GM21786 (cell line): ENCODE results near the gene PRKAR1A.
"Not testable (repeated sequence)": the region's sequence is repeated elsewhere in the genome, so short reads cannot be mapped to it uniquely, and the experiment has no call there.

Experiments used
- ATAC-seq: cut with Tn5 transposase; IDR thresholded peaks from one replicate; pipeline ENCODE4 v1.9.1; 2021; ENCODE audit not compliant: unreplicated experiment

The PRKAR1A gene

GRCh38 chr17:68512247-68512959 lies at the start of gene PRKAR1A:
TSS of gene PRKAR1A (plus strand) at chr17:68512430. CDS start at chr17:68515400, 2,970 bp downstream.
- ATAC-seq: peak; percentile 86

- ATAC-seq: no peak
Observed at GRCh38 chr17:68463211-68464019, 48.8 kb upstream of the PRKAR1A start.

- no peak for ATAC-seq
Observed at GRCh38 chr17:68468334-68468733, 43.9 kb upstream of the PRKAR1A start.

GRCh38 chr17:68468788-68469187 lies 43.4 kb upstream of the PRKAR1A start:
- ATAC-seq: no peak

- no peak for ATAC-seq
Observed at GRCh38 chr17:68470961-68471360, 41.3 kb upstream of the PRKAR1A start.

- no peak for ATAC-seq
Observed at GRCh38 chr17:68480885-68481284, 31.3 kb upstream of the PRKAR1A start.

GRCh38 chr17:68482576-68483041 lies 29.6 kb upstream of the PRKAR1A start:
- ATAC-seq: no peak

- ATAC-seq: no peak
Observed at GRCh38 chr17:68484458-68484857, 27.8 kb upstream of the PRKAR1A start.

- ATAC-seq: no peak
Observed at GRCh38 chr17:68489919-68490318, 22.3 kb upstream of the PRKAR1A start.

- ATAC-seq: no peak
Observed at GRCh38 chr17:68491381-68492231, 20.6 kb upstream of the PRKAR1A start.

- not testable (repeated sequence) for ATAC-seq
Observed at GRCh38 chr17:68492394-68493054, 19.7 kb upstream of the PRKAR1A start.

- ATAC-seq: no peak
Observed at GRCh38 chr17:68495081-68495480, 17.1 kb upstream of the PRKAR1A start.

GRCh38 chr17:68497885-68498319 lies 14.3 kb upstream of the PRKAR1A start:
- ATAC-seq: peak; percentile 98

GRCh38 chr17:68498479-68499326 lies 13.5 kb upstream of the PRKAR1A start:
- peak; percentile 15 for ATAC-seq

GRCh38 chr17:68499587-68499986 lies 12.6 kb upstream of the PRKAR1A start:
- no peak for ATAC-seq

GRCh38 chr17:68501074-68501473 lies 11.2 kb upstream of the PRKAR1A start:
- no peak for ATAC-seq

GRCh38 chr17:68505951-68506350 lies 6.3 kb upstream of the PRKAR1A start:
- ATAC-seq: no peak

- ATAC-seq: no peak
Observed at GRCh38 chr17:68507576-68507975, 4.7 kb upstream of the PRKAR1A start.

- ATAC-seq: no peak
Observed at GRCh38 chr17:68509141-68510057, 2.8 kb upstream of the PRKAR1A start.
